HEK293 (cell line): ENCODE data around the gene GPR84.

Experiments used
- CTCF ChIA-PET: fragments of 350-600 bp; formaldehyde crosslinking; extraction: SDS; loops from one replicate; lab custom pipeline; 2021; ENCODE audit warnings: antibody characterized with exemption; lab: Yijun Ruan, JAX
- POLR2A ChIA-PET: fragments of 300-600 bp; formaldehyde crosslinking; extraction: SDS; loops from one replicate; lab custom pipeline; 2020; ENCODE audit warnings: antibody characterized with exemption, inconsistent platforms; lab: Yijun Ruan, JAX
- H3K27ac ChIP-seq: fragments of 200-500 bp; sonication (Bioruptor generic); 2 replicates; pipeline ENCODE4 v1.5.1; 2014; ENCODE audit warnings: low read depth, low read length, control low read depth, inconsistent platforms; ENCODE audit errors: extremely low read depth
- H3K36me3 ChIP-seq, 2 experiments: fragments of 200-500 bp in 1 of 2; sonication (Bioruptor generic) in 1 of 2; 1 replicate in 1 of 2; 2 replicates in 1 of 2; pipeline ENCODE4 v1.5.1; 2014 to 2017; ENCODE audit warnings: inconsistent platforms in 2 of 2, low read length in 2 of 2; ENCODE audit not compliant: control insufficient read depth in 2 of 2, insufficient read depth in 1 of 2
- H3K4me1 ChIP-seq: fragments of 200-500 bp; sonication (Bioruptor generic); 2 replicates; pipeline ENCODE4 v1.5.1; 2014; ENCODE audit warnings: mild to moderate bottlenecking, low read length, inconsistent platforms; ENCODE audit not compliant: control insufficient read depth, insufficient read depth
- H3K4me3 ChIP-seq: 2 replicates; pipeline ENCODE4 v1.5.1; 2011; ENCODE audit warnings: low read depth, mild to moderate bottlenecking, control low read depth, low read length, moderate library complexity
- H3K9me3 ChIP-seq: fragments of 200-500 bp; sonication (Bioruptor generic); 2 replicates; pipeline ENCODE4 v1.5.1; 2014; ENCODE audit warnings: low read depth, low read length, inconsistent platforms; ENCODE audit not compliant: control insufficient read depth, insufficient read depth
- GLIS1 ChIP-seq: fragments of 450-650 bp; formaldehyde crosslinking; IDR thresholded peaks from 2 replicates; pipeline ENCODE4 v1.5.1; 2016; ENCODE audit warnings: missing biosample characterization, missing genetic modification characterization
- GLIS2 ChIP-seq: fragments of 450-650 bp; formaldehyde crosslinking; IDR thresholded peaks from 2 replicates; pipeline ENCODE4 v1.5.1; 2016; ENCODE audit warnings: missing biosample characterization, missing genetic modification characterization
- HOXA7 ChIP-seq: sonication (generic); formaldehyde crosslinking; IDR thresholded peaks from 2 replicates; pipeline ENCODE4 v1.8.1; 2022; ENCODE audit warnings: missing genetic modification reagents, borderline replicate concordance
- HOXC10 ChIP-seq: sonication (generic); formaldehyde crosslinking; IDR thresholded peaks from 2 replicates; pipeline ENCODE4 v1.8.1; 2023; ENCODE audit warnings: mild to moderate bottlenecking, missing genetic modification reagents
- IKZF3 ChIP-seq: fragments of 450-650 bp; IDR thresholded peaks from 2 replicates; pipeline ENCODE4 v1.5.0; 2018; ENCODE audit warnings: missing biosample characterization, mild to moderate bottlenecking, missing genetic modification characterization, moderate library complexity
- KLF10 ChIP-seq: fragments of 450-650 bp; IDR thresholded peaks from 2 replicates; pipeline ENCODE4 v1.5.1; 2018; ENCODE audit warnings: missing biosample characterization, mild to moderate bottlenecking, missing genetic modification characterization
- KLF16 ChIP-seq: fragments of 450-650 bp; formaldehyde crosslinking; IDR thresholded peaks from 2 replicates; pipeline ENCODE4 v1.5.1; 2017; ENCODE audit warnings: missing biosample characterization, missing genetic modification characterization
- MZF1 ChIP-seq: fragments of 450-650 bp; formaldehyde crosslinking; IDR thresholded peaks from 2 replicates; pipeline ENCODE4 v1.5.1; 2017; ENCODE audit warnings: missing biosample characterization, missing genetic modification characterization, borderline replicate concordance
- RBAK ChIP-seq: fragments of 450-650 bp; formaldehyde crosslinking; IDR thresholded peaks from 2 replicates; pipeline ENCODE4 v1.5.1; 2016; ENCODE audit warnings: missing biosample characterization, missing genetic modification characterization
- SP2 ChIP-seq: fragments of 450-650 bp; formaldehyde crosslinking; IDR thresholded peaks from 2 replicates; pipeline ENCODE4 v1.5.1; 2016; ENCODE audit warnings: missing biosample characterization, missing genetic modification characterization
- YY1 ChIP-seq: fragments of 450-650 bp; formaldehyde crosslinking; IDR thresholded peaks from 2 replicates; pipeline ENCODE4 v1.5.1; 2018; ENCODE audit warnings: missing biosample characterization, missing genetic modification characterization
- ZNF138 ChIP-seq: fragments of 450-650 bp; formaldehyde crosslinking; IDR thresholded peaks from 2 replicates; pipeline ENCODE4 v1.5.1; 2016; ENCODE audit warnings: missing biosample characterization, missing genetic modification characterization, borderline replicate concordance
- ZNF155 ChIP-seq: fragments of 450-650 bp; formaldehyde crosslinking; IDR thresholded peaks from 2 replicates; pipeline ENCODE4 v1.5.1; 2016; ENCODE audit warnings: missing biosample characterization, missing genetic modification characterization
- ZNF202 ChIP-seq: fragments of 450-650 bp; formaldehyde crosslinking; IDR thresholded peaks from 2 replicates; pipeline ENCODE4 v1.5.1; 2016; ENCODE audit warnings: missing biosample characterization, missing genetic modification characterization, borderline replicate concordance
- ZNF311 ChIP-seq: fragments of 450-650 bp; formaldehyde crosslinking; IDR thresholded peaks from 2 replicates; pipeline ENCODE4 v1.5.1; 2017; ENCODE audit warnings: missing biosample characterization, missing genetic modification characterization, borderline replicate concordance
- ZNF324 ChIP-seq: fragments of 450-650 bp; formaldehyde crosslinking; IDR thresholded peaks from 2 replicates; pipeline ENCODE4 v1.5.1; 2016; ENCODE audit warnings: missing biosample characterization, missing genetic modification characterization
- ZNF335 ChIP-seq: fragments of 450-650 bp; formaldehyde crosslinking; conservative IDR thresholded peaks from 2 replicates; pipeline ENCODE4 v1.5.1; 2016; ENCODE audit warnings: missing biosample characterization, missing genetic modification characterization
- ZNF37A ChIP-seq: fragments of 450-650 bp; IDR thresholded peaks from 2 replicates; pipeline ENCODE4 v1.5.1; 2018; ENCODE audit warnings: missing biosample characterization, missing genetic modification characterization
- ZNF391 ChIP-seq: fragments of 450-650 bp; formaldehyde crosslinking; IDR thresholded peaks from 2 replicates; pipeline ENCODE4 v1.5.1; 2016; ENCODE audit warnings: low read depth, missing biosample characterization, missing genetic modification characterization, borderline replicate concordance
- ZNF394 ChIP-seq: fragments of 450-650 bp; formaldehyde crosslinking; IDR thresholded peaks from 2 replicates; pipeline ENCODE4 v1.5.1; 2016; ENCODE audit warnings: missing biosample characterization, missing genetic modification characterization, mild to moderate bottlenecking, moderate library complexity, borderline replicate concordance
- ZNF501 ChIP-seq: fragments of 450-650 bp; formaldehyde crosslinking; IDR thresholded peaks from 2 replicates; pipeline ENCODE4 v1.5.1; 2016; ENCODE audit warnings: missing biosample characterization, missing genetic modification characterization
- ZNF561 ChIP-seq: fragments of 450-650 bp; IDR thresholded peaks from 2 replicates; pipeline ENCODE4 v1.5.1; 2018; ENCODE audit warnings: missing biosample characterization, missing genetic modification characterization, borderline replicate concordance
- ZNF624 ChIP-seq: fragments of 450-650 bp; formaldehyde crosslinking; IDR thresholded peaks from 2 replicates; pipeline ENCODE4 v1.5.1; 2017; ENCODE audit warnings: missing biosample characterization, missing genetic modification characterization
- ZNF707 ChIP-seq: fragments of 450-650 bp; formaldehyde crosslinking; IDR thresholded peaks from 2 replicates; pipeline ENCODE4 v1.5.1; 2016; ENCODE audit warnings: missing biosample characterization, missing genetic modification characterization
- ZSCAN4 ChIP-seq: fragments of 450-650 bp; formaldehyde crosslinking; IDR thresholded peaks from 2 replicates; pipeline ENCODE4 v1.5.1; 2017; ENCODE audit warnings: missing biosample characterization, missing genetic modification characterization
- TF ChIP-seq, protein P1 (sequence below): fragments of 450-650 bp; formaldehyde crosslinking; IDR thresholded peaks from 2 replicates; pipeline ENCODE4 v1.5.1; 2016; ENCODE audit warnings: missing biosample characterization, missing genetic modification characterization
- TF ChIP-seq, protein P2 (sequence below): fragments of 450-650 bp; formaldehyde crosslinking; IDR thresholded peaks from 2 replicates; pipeline ENCODE4 v1.5.1; 2016; ENCODE audit warnings: missing biosample characterization, missing genetic modification characterization
- TF ChIP-seq, protein P3 (sequence below): fragments of 450-650 bp; formaldehyde crosslinking; IDR thresholded peaks from 2 replicates; pipeline ENCODE4 v1.5.1; 2016; ENCODE audit warnings: missing biosample characterization, missing genetic modification characterization

Gene GPR84

DNA sequence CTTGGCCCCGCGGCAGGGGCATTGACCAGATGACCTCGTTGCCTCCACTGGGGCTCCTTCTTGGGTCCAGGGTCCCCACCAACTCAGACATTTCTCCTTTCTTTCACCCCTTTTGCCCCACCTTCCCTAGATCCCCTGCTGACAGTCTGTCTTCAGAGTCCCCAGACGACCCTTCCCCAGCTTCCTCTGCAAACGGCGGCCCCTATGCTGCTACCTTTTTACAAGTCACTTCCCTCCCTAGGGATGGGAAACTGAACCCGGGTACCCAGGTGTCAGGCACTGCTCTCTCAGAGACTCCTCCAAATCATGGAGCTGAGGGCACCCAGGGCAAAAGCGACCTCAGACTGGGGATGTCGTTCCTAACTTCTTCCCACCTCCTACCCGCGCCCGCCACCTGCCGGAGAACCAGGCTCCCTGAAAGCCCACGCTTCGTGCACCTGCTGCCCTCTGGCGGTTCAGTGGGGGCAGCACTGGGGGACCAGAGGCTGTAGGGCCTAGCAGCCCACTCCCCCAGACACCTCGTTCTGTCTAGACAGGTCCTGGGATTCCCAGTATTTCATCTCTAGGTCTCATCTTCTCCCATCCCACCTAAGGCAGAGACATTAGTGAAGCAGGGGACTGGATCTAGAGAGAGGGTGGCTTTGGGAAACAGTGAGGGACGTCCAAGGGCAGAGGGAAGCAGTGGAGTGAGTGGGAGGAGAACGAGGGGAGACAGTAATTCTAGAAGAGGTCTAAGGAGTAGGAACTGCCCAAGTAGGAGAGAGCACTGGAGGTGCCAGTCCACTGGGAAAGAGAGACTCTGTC lies 15.3 kb upstream of the GPR84 start (continued):
- peak; percentile 83 for TF ChIP-seq MZF1
- peak; percentile 34; the same call in 1 of the 2 replicates for TF ChIP-seq KLF16 (tag by site-specific recombination)
- TF ChIP-seq ZNF324 = peak; percentile 65; the same call in 1 of the 2 replicates
- TF ChIP-seq, protein P1, sequence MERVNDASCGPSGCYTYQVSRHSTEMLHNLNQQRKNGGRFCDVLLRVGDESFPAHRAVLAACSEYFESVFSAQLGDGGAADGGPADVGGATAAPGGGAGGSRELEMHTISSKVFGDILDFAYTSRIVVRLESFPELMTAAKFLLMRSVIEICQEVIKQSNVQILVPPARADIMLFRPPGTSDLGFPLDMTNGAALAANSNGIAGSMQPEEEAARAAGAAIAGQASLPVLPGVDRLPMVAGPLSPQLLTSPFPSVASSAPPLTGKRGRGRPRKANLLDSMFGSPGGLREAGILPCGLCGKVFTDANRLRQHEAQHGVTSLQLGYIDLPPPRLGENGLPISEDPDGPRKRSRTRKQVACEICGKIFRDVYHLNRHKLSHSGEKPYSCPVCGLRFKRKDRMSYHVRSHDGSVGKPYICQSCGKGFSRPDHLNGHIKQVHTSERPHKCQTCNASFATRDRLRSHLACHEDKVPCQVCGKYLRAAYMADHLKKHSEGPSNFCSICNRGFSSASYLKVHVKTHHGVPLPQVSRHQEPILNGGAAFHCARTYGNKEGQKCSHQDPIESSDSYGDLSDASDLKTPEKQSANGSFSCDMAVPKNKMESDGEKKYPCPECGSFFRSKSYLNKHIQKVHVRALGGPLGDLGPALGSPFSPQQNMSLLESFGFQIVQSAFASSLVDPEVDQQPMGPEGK = peak; percentile 89
- 0 out of 2 replicates have a peak, but pooled peaks have one; percentile 49 for TF ChIP-seq ZNF501

DNA sequence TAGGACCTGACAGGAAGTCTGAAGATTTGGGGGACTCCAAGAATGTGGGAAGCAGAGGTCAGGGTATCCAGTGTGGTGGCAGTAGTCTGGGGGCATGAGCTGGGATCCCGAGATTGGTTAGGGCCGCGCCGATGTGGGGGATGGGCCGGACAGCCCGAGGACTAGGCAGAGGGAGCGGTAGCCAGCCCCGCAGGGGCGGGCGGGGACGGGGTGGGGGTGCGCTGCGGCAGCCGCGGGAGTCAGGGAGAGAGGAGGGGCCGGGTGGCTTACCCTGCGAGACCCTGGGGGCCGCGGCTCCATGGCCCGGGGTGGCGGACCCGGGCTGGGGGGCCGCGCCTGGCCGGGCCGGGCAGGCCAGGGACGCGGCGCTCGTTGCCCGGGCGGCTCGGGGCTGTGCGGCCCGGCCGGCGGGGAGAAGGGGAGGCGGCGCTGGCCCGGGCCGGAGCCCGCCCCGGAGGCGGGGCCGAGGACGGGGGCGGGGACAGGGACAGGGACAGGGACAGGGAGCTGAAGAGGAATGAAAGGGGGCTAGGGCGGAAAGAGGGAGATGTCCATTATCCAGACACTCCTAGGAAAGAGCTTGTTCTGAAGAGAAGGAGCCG lies 14.6 kb upstream of the GPR84 start:
- no peaks in the 10 kb centered on the region for H3K9me3 ChIP-seq
- H3K27ac ChIP-seq = no peak overlapping the region; the same call in 1 of the 2 replicates
- ChIA-PET CTCF (interaction anchor here (0.5 to 6.4 kb wide), 71 partner anchors 7 to 1555 kb away, joined by 3 to 85 read pairs (median 5); partner anchors contain the start of genes COPZ1, HOXC10, HOXC4 and HOXC9), POLR2A (interaction anchor here (0.6 to 2.9 kb wide), 13 partner anchors 8 to 361 kb away, joined by 3 to 16 read pairs (median 3); partner anchors contain the start of genes CBX5 and HNRNPA1)
- H3K4me3 ChIP-seq = peak overlapping the region; percentile 42
- peaks cover 0 to 81% of the 10 kb centered on the region in 2 experiments; a peak in 1 of 3 replicates for H3K36me3 ChIP-seq
- H3K4me1 ChIP-seq = peaks cover 8% of the 10 kb centered on the region
- TF ChIP-seq ZNF394 = no peak
- TF ChIP-seq ZNF324 = no peak
- no peak for TF ChIP-seq YY1 (tag by site-specific recombination)
- no peak for TF ChIP-seq ZNF37A (tag by site-specific recombination)
- TF ChIP-seq HOXC10 (CRISPR knock-in tag) = no peak
- TF ChIP-seq ZNF202 = no peak
- TF ChIP-seq IKZF3 (tag by site-specific recombination) = peak; percentile 19; the same call in 1 of the 2 replicates
- TF ChIP-seq, protein P2, sequence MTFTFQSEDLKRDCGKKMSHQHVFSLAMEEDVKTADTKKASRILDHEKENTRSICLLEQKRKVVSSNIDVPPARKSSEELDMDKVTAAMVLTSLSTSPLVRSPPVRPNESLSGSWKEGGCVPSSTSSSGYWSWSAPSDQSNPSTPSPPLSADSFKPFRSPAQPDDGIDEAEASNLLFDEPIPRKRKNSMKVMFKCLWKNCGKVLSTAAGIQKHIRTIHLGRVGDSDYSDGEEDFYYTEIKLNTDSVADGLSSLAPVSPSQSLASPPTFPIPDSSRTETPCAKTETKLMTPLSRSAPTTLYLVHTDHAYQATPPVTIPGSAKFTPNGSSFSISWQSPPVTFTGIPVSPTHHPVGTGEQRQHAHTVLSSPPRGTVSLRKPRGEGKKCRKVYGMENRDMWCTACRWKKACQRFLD = no peak
- TF ChIP-seq ZNF624 (tag by site-specific recombination) = no peak
- TF ChIP-seq ZNF311 (tag by site-specific recombination) = no peak
- peak; percentile 25; the same call in 1 of the 2 replicates for TF ChIP-seq GLIS2 (tag by site-specific recombination)
- peak; percentile 66 for TF ChIP-seq GLIS1 (tag by site-specific recombination)
- no peak for TF ChIP-seq RBAK
- no peak for TF ChIP-seq ZNF561
- no peak for TF ChIP-seq ZNF155 (tag by site-specific recombination)
- no peak for TF ChIP-seq ZNF707 (tag by site-specific recombination)
- no peak for TF ChIP-seq ZNF335
- TF ChIP-seq, protein P3, sequence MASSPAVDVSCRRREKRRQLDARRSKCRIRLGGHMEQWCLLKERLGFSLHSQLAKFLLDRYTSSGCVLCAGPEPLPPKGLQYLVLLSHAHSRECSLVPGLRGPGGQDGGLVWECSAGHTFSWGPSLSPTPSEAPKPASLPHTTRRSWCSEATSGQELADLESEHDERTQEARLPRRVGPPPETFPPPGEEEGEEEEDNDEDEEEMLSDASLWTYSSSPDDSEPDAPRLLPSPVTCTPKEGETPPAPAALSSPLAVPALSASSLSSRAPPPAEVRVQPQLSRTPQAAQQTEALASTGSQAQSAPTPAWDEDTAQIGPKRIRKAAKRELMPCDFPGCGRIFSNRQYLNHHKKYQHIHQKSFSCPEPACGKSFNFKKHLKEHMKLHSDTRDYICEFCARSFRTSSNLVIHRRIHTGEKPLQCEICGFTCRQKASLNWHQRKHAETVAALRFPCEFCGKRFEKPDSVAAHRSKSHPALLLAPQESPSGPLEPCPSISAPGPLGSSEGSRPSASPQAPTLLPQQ (tag by site-specific recombination) = no peak
- TF ChIP-seq SP2 (tag by site-specific recombination) = peak; percentile 39
- no peak for TF ChIP-seq ZNF138 (tag by site-specific recombination)
- TF ChIP-seq ZNF391 (tag by site-specific recombination) = no peak
- TF ChIP-seq, protein P1 = peak; percentile 16; the same call in 1 of the 2 replicates
- TF ChIP-seq HOXA7 (CRISPR knock-in tag) = no peak
- TF ChIP-seq ZSCAN4 (tag by site-specific recombination) = no peak
- TF ChIP-seq KLF10 = no peak
